Nucleus accumbens (tissue), 56 donors: ENCODE measurements around the gene STEAP2.
A peak's percentile ranks its signal among the peaks of the same experiment; 100 is the strongest.

ENCODE experiments used
- DNase-seq, 56 donors: peaks; one replicate each; lab custom pipeline; 2025; lab: John Stamatoyannopoulos, UW

The STEAP2 gene

DNA sequence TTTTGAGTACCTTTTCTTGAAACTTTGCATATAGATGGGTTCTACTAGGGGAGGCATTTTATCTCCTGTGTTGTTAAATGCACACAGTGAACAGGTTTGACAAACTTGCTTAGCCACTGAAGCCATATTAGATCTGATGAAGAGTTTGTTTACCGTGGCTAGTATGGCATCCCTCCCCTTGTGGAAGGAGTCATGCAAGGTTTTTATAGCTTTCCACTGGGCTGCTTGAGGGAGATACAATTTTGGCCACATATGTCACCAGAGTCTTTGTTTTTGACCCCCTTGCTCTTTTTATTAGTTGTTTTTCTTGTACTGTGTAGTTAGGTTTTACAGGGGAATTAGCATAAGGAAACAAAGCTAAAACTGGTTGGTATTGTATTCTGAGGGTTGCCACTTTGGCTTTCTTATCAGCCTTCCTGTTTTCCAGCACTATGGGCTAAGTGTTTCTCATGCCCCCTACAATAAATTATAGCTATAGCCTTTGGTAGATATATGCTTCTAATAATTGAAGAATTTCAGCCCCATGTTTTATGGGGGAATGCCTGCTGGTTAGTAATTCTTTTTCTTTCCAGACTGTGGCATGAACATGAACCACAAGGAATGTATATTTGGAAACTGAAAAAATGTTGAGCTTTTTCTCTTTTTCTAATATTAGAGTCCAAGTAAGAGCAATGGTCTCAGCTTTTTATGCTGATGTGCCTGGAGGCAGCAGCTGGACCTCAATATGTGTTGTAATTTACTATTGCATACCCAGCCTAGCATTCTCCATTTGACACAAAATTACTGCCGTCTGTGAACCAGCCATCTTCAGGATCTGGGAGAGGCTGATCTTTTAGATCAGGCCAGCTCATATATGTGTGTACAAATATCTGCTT lies 18.4 kb upstream of the STEAP2 start:
- DNase-seq = no peak

DNA sequence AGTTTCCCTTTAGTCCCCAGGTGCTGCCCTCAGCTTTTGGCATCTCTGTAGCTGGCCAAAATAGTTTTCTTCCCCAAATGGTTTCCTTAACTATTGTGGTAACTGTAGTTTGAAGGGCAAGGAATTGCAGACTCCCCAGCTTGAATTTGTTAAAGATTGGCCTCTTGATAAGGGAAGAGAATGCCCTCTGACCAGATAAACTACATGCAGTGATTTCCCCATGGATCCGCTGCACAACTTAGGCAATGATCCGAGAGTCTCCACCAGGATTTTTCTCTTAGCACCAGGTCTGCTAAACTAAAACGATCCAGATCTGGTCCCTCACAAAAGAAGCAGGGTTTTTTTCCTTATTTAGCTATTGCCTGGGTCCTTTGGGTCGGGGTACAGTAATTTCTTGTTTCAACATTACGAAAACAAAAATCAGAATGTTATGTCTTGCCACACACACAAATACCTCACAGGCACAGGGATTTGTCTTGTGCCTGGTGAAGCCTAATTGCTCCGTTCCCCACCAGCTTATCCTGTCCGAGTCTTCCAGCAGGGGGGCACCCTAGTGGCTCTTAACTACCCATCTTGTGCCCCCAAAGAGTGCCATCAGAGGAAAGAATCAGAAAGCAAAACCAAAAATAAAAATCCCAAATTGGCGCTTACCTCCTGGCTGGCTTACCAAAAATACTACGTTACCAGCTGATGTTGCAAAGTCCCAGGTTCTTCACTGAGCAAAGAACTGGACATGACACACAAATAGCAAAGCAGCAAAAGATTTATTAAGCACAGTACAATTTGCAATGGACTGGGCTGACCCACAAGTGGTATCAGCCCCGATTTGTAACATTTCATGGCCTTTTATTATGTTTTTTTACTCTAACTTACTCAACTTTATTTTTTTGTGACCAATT lies 16.4 kb upstream of the STEAP2 start:
- DNase-seq = no peak

- DNase-seq = no peak
Measured at GRCh38 chr7:90201500-90202195, 9.9 kb upstream of the STEAP2 start.

GRCh38 chr7:90207956-90208355 lies 3.6 kb upstream of the STEAP2 start:
- no peak for DNase-seq

GRCh38 chr7:90209776-90210175 lies 1.8 kb upstream of the STEAP2 start:
- DNase-seq = no peak

DNA sequence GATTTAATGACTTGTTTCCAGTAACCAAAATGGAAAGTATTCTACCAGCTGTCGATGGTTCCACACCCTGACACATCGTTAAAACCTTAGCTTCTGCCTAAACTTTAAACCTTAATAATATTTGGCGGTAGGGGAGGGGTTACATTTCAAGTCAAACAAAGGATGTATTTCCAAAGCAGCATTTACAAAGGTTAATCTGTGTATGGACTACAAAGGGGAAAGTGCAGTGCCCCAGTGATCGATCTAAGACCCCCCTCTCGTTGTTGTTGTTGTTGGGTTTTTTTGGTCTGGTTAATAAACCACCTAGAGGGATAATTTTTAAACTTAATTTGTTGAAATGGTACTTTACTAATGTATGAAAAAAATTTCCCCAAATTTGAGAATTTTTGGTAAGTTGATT lies 1.1 kb upstream of the STEAP2 start:
- DNase-seq = no peak

- DNase-seq = peak in 23 of 56 donors; percentile 1 to 51 (median 22)
Measured at GRCh38 chr7:90210981-90211380, 559 bp upstream of the STEAP2 start.

- peak in 5 of 56 donors; percentile 38 to 70 (median 45) for DNase-seq
Measured at GRCh38 chr7:90212149-90212495, 582 bp downstream of the STEAP2 start.

DNA sequence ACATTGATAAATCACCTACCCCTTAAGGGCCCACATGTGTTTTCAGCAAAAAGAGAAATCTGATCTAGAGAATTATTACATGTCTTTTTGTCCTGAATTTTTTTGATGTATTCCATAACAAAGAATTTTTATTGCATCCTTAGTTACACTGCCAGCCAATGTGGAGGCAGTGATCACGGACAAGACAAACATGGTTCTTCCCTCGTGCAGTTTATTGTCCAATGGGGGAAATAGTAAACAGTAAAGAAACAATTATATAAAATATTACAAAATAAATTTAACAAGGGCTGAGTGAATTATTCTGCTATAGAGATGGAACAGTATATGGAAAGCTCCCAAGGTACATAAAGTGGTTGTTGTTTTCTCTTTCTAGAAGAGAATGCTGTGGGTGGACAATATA lies 2.0 kb downstream of the STEAP2 start:
- no peak for DNase-seq

DNA sequence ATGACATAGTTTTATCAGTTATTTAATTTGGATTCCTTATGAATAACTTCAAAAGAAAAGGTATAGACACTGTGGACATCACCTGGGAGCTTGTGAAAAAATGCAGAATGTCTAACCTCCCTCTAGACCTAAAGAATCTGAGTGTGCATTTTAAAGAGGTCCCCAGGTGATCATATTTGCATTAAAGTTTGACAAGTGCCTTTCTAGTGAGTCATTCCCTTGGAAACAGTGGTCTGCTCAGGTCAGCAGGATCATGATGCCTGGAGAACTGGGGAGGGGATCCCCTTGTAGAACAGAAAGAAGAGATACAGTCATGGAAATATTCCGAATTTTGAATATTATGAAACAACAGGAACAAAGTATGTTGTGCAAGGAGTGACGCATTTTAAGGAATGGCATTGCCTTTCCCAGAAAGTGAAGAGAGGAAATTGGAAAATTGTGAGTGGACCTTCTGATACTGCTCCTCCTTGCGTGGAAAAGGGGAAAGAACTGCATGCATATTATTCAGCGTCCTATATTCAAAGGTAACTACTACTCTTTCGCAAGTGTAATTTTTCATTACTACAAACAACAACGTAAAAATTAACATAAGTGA lies 4.6 kb downstream of the STEAP2 start:
- no peak for DNase-seq

- no peak for DNase-seq
Measured at GRCh38 chr7:90216771-90217170, 5.2 kb downstream of the STEAP2 start.

DNA sequence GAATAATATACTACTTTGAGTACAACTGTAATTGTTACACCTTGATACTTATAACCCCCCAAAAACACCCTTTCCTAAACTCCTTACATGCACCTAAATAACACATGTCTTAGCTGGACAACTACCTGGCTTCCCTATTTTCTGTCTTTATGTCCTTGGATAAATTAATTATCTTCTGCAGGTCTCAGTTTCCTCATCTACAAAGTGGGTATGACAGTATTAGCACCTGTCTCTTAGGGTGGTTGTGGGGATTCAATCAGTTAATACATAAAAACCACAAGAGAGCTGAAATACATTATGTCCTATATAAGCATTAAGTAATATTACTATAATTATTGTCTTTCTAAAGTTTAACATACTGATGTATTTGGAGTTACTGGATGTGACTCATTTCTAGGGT lies 10.8 kb downstream of the STEAP2 start:
- no peak for DNase-seq

DNA sequence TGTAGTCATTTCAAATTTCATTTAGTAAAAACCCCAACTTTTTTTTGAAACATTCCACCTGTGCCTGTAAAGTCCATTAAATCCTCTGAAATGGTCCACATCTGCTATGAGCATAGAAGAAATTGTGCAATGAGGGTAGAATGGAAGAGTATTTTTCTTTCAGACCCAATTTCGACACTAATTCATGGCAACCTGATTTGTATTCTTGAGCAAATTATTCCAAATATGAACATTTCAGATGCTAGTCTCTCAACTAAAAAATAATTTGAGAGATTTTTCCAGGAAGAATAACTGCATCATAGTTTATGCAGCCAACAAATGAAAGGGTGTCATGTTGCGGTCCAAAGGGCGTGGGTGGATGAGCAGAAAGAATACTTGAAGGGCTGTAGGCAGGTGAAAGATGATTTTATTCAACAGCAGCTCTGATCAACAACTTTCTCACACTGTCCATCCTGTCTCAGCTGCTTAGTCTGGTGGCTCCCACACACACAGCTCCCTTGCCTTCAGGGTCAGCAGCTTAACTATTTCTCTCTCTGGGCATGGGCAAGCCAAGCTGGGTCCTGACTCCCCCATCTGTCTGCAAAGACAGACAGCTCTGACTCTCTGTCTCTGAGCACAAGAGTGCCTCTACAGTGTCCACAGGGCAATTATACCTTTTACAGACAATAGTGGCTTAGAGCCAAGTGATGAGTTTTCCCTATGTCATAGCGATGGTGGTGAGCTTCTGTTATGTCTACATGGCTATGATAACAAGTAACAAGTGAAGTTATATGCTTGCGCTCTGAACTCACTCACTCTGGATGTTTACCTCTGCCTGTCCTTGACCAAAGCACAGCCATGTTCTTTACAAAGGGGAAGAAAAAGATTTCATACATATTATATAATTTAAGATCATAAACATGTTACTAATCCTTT lies 11.5 kb downstream of the STEAP2 start:
- DNase-seq = no peak

GRCh38 chr7:90224195-90224594 lies 12.7 kb downstream of the STEAP2 start:
- DNase-seq = peak in 29 of 56 donors; percentile 0 to 62 (median 32)

DNA sequence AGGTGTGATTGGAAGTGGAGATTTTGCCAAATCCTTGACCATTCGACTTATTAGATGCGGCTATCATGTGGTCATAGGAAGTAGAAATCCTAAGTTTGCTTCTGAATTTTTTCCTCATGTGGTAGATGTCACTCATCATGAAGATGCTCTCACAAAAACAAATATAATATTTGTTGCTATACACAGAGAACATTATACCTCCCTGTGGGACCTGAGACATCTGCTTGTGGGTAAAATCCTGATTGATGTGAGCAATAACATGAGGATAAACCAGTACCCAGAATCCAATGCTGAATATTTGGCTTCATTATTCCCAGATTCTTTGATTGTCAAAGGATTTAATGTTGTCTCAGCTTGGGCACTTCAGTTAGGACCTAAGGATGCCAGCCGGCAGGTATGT lies 13.6 kb downstream of the STEAP2 start:
- DNase-seq = no peak

- DNase-seq = no peak
Measured at GRCh38 chr7:90225601-90226000, 14.1 kb downstream of the STEAP2 start.

GRCh38 chr7:90227259-90227658 lies 15.7 kb downstream of the STEAP2 start:
- no peak for DNase-seq

DNA sequence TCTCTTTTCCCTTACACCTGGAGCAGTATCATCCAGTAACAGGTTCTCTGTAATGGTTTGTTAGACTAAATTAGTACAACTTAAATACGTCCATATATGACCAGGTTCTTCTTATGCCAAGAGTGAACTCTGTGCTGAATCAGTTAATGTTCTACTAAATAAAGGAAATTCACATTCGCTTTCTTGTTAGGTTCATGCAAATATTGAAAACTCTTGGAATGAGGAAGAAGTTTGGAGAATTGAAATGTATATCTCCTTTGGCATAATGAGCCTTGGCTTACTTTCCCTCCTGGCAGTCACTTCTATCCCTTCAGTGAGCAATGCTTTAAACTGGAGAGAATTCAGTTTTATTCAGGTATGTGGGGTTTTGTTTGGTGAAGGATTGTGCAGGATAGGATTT lies 18.1 kb downstream of the STEAP2 start:
- no peak for DNase-seq

DNA sequence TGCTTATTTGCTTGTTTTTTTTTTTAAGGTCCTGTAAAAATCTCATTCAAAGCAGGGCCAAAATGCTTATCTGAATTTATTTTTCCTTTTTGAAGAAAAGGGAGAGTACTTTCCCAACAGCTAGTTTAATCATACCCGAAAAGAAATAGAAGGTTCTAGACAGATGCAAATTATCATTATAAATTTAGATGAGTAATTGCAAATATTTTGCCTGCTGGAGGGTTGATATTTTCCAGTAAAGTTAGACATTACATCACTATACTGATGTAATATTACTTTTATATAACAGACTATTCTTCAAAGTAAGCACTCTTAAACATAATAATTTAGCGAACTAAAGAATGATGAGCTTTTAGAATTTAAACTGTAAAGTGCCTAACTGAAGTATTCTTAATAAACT lies 19.3 kb downstream of the STEAP2 start:
- DNase-seq = no peak

DNA sequence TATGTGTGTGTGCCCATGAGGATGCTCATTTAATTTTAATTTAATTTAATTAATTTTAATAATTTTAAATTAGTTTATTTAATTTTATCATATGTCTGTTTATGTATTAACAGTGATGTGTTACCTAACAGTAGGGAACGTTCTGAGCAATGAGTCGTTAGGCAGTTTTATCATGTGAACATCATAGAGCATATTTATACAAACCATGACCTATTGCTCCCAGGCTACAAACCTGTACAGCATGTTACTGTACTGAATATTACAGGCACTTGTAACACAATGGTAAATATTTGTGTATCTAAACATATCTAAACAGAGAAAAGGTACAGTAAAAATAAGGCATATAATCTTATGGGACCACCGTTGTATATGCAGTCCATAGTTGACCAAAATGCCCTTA lies 19.8 kb downstream of the STEAP2 start:
- DNase-seq = no peak
